ENCODE measurements around the gene REG3A.

The REG3A gene

GRCh38 chr2:79120194-79120713 lies 39.3 kb downstream of the REG3A start, which contains the start of gene REG1A:
REG1A (plus strand) TSS chr2:79120488; CDS start chr2:79120862, 374 bp downstream.
- DNase-seq (ENCODE audit: low read depth in 2 of 2) = no peak

- no peak for DNase-seq (ENCODE audit: low read depth in 2 of 2)
These were observed 42.3 kb downstream of the REG3A start for GRCh38 chr2:79116997-79117928.

GRCh38 chr2:79114797-79115494 lies 44.6 kb downstream of the REG3A start:
- no peak for DNase-seq (ENCODE audit: low read depth in 2 of 2)

GRCh38 chr2:79112269-79112668 lies 47.3 kb downstream of the REG3A start:
- DNase-seq (ENCODE audit: low read depth in 2 of 2) = no peak
